ENCODE data around the gene SNRNP40.
"Not testable (repeated sequence)": the region's sequence is repeated elsewhere in the genome, so short reads cannot be mapped to it uniquely, and the experiment has no call there.

DNA sequence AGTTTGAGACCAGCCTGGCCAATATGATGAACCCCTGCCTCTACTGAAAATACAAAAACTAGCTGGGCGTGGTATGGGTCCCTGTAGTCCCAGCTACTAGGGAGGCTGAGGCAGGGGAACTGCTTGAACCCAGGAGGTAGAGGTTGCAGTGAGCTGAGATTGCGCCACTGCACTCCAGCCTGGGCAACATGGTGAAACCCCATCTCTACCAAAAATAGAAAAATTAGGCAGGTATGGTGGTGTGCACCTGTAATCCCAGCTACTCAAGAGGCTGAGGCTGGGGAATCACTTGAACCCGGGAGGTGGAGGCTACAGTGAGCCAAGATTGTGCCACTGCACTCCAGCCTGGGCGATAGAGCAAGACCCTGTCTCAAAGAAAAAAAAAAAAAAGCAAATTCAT, 8.8 kb downstream of the SNRNP40 start:
- TF ChIP-seq POLR2AphosphoS5 (IDR thresholded peaks at IDR 0.05; ENCODE audit: low read depth, low read length); TAF1 (IDR thresholded peaks at IDR 0.05; ENCODE audit: low read depth, low read length); POLR2A (IDR thresholded peaks at IDR 0.05; ENCODE audit: low read depth, low read length); PAX5 (IDR thresholded peaks at IDR 0.05; ENCODE audit: insufficient read depth, low read length, severe bottlenecking); POU2F2 (IDR thresholded peaks at IDR 0.05; ENCODE audit: low read depth, low read length): not testable (repeated sequence)
